GM19035 (cell line): ENCODE results near the gene EPHB4.
"Not testable (repeated sequence)": the region's sequence is repeated elsewhere in the genome, so short reads cannot be mapped to it uniquely, and the experiment has no call there.

Source experiments
- ATAC-seq: cut with Tn5 transposase; IDR thresholded peaks from one replicate; pipeline ENCODE4 v1.9.1; 2021; ENCODE audit not compliant: unreplicated experiment

The EPHB4 gene

GRCh38 chr7:100822236-100823139 lies 4.8 kb downstream of the EPHB4 start:
- ATAC-seq, result no peak

- ATAC-seq, result no peak
Observed at GRCh38 chr7:100819586-100819985, 7.7 kb downstream of the EPHB4 start.

- no peak for ATAC-seq
Observed at GRCh38 chr7:100818825-100819224, 8.5 kb downstream of the EPHB4 start.

GRCh38 chr7:100818366-100818765 lies 9.0 kb downstream of the EPHB4 start:
- no peak for ATAC-seq

- ATAC-seq, result no peak
Observed at GRCh38 chr7:100817097-100817496, 10.2 kb downstream of the EPHB4 start.

- not testable (repeated sequence) for ATAC-seq
Observed at GRCh38 chr7:100816515-100816914, 10.8 kb downstream of the EPHB4 start.

- no peak for ATAC-seq
Observed at GRCh38 chr7:100812729-100813128, 14.6 kb downstream of the EPHB4 start.

- ATAC-seq, result no peak
Observed at GRCh38 chr7:100811480-100811879, 15.8 kb downstream of the EPHB4 start.

- ATAC-seq, result no peak
Observed at GRCh38 chr7:100808354-100808875, 18.9 kb downstream of the EPHB4 start.

GRCh38 chr7:100806883-100807282 lies 20.4 kb downstream of the EPHB4 start:
- not testable (repeated sequence) for ATAC-seq

- ATAC-seq, result no peak
Observed at GRCh38 chr7:100806276-100806675, 21.0 kb downstream of the EPHB4 start.

GRCh38 chr7:100804681-100805431 lies 22.5 kb downstream of the EPHB4 start:
- no peak for ATAC-seq

GRCh38 chr7:100803398-100804161 lies 23.7 kb downstream of the EPHB4 start:
- ATAC-seq, result peak; percentile 83

- ATAC-seq, result no peak
Observed at GRCh38 chr7:100802951-100803350, 24.4 kb downstream of the EPHB4 start.

- no peak for ATAC-seq
Observed at GRCh38 chr7:100801833-100802568, 25.3 kb downstream of the EPHB4 start.

- no peak for ATAC-seq
Observed at GRCh38 chr7:100799037-100799896, 28.1 kb downstream of the EPHB4 start.

- no peak for ATAC-seq
Observed at GRCh38 chr7:100794741-100795140, 32.6 kb downstream of the EPHB4 start.

- ATAC-seq, result no peak
Observed at GRCh38 chr7:100793806-100794660, 33.3 kb downstream of the EPHB4 start.
